ENCODE results near the gene PAM. TPM values are rescaled to one million over a fixed set of nuclear protein-coding genes. Genes with fewer than 3 reads are reported as not detected.
A peak's percentile ranks its signal among the peaks of the same experiment; 100 is the strongest.

PAM gene
- total RNA-seq, 2 donors from 2014 or later, result 32.9 to 38.2 TPM

DNA sequence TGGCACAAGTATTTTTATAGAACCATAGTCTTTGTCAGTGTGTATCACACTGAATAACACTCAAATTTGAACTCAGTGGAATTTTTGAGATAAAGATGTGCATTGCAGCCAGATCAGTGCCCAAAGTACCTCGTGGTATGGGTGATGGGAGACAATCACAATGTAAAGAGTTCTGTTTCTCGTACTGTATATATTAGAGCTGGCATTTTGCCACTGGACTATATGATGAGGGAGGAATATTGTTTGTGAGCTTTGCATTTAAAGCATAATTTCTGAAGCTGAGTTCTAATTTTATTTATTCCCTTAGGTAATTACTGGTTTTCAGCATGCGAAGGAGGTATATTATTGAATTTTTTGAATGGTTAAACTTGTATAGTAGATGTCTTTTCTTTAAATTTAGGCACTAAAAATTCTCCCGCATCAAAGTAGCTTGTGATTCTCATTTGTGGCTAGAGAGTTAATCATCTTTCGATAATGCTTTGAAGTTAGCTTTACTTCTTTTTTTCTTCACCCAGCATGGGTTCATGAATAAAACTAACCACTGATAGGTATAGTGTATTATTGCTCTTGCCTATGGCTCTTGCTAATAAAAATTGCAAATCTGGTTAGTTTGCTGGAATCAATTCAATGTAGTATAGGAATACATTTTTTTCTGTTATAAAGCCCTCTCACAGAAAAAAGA is 43.1 kb downstream of the PAM start:
- DNase-seq, result no peak
- Mint-ChIP-seq H3K27ac (no peak overlapping the region), H3K4me1 (peaks cover 54% of the 10 kb centered on the region), H3K27me3 (ENCODE audit: insufficient read depth) (no peaks in the 10 kb centered on the region), H3K9me3 (peaks cover 3% of the 10 kb centered on the region), H3K36me3 (ENCODE audit: low read depth) (no peaks in the 10 kb centered on the region), H3K4me3 (no peak overlapping the region)
- no peaks in the 10 kb centered on the region for H3K9me3 ChIP-seq (ENCODE audit: control insufficient read depth, low read length)
- H3K27ac ChIP-seq (ENCODE audit: low read depth, low read length), result peak overlapping the region; percentile 32
- H3K9ac ChIP-seq (ENCODE audit: extremely low read depth, low read length, poor library complexity, severe bottlenecking), result no peak overlapping the region
- TF ChIP-seq CTCF (conservative IDR thresholded peaks at IDR 0.05), result no peak
- WGBS, 2 experiments (ENCODE audit: insufficient coverage in 1 of 2, insufficient read length in 1 of 2), result 91 to 96% methylated on average over 4 to 5 of the region's 5 CpGs
- H3K4me3 ChIP-seq (ENCODE audit: low read length), result no peak overlapping the region
- H3K27me3 ChIP-seq (ENCODE audit: control insufficient read depth, insufficient read depth, low read length, poor library complexity, severe bottlenecking), result no peaks in the 10 kb centered on the region
- H3K4me1 ChIP-seq (ENCODE audit: control insufficient read depth, insufficient read depth, low read length), result peaks cover 12% of the 10 kb centered on the region
- no peaks in the 10 kb centered on the region for H3K36me3 ChIP-seq (ENCODE audit: control insufficient read depth, insufficient read depth, low read length)

- no peak for TF ChIP-seq CTCF (conservative IDR thresholded peaks at IDR 0.05)
- Mint-ChIP-seq H3K27me3 (ENCODE audit: insufficient read depth) (no peaks in the 10 kb centered on the region), H3K4me3 (no peak overlapping the region), H3K9me3 (peaks cover 3% of the 10 kb centered on the region), H3K36me3 (ENCODE audit: low read depth) (no peaks in the 10 kb centered on the region), H3K27ac (no peak overlapping the region), H3K4me1 (peaks cover 57% of the 10 kb centered on the region)
- H3K27ac ChIP-seq (ENCODE audit: low read depth, low read length), result no peak overlapping the region
- no peak overlapping the region for H3K9ac ChIP-seq (ENCODE audit: extremely low read depth, low read length, poor library complexity, severe bottlenecking)
- H3K27me3 ChIP-seq (ENCODE audit: control insufficient read depth, insufficient read depth, low read length, poor library complexity, severe bottlenecking), result no peaks in the 10 kb centered on the region
- H3K4me1 ChIP-seq (ENCODE audit: control insufficient read depth, insufficient read depth, low read length), result peaks cover 12% of the 10 kb centered on the region
- no peaks in the 10 kb centered on the region for H3K36me3 ChIP-seq (ENCODE audit: control insufficient read depth, insufficient read depth, low read length)
- H3K9me3 ChIP-seq (ENCODE audit: control insufficient read depth, low read length), result no peaks in the 10 kb centered on the region
- 87 to 100% methylated on average over 1 to 2 of the region's 2 CpGs for WGBS, 2 experiments (ENCODE audit: insufficient coverage in 1 of 2, insufficient read length in 1 of 2)
- no peak overlapping the region for H3K4me3 ChIP-seq (ENCODE audit: low read length)
- DNase-seq, result no peak
Observed at GRCh38 chr5:102799017-102799416, 43.9 kb downstream of the PAM start.

DNA sequence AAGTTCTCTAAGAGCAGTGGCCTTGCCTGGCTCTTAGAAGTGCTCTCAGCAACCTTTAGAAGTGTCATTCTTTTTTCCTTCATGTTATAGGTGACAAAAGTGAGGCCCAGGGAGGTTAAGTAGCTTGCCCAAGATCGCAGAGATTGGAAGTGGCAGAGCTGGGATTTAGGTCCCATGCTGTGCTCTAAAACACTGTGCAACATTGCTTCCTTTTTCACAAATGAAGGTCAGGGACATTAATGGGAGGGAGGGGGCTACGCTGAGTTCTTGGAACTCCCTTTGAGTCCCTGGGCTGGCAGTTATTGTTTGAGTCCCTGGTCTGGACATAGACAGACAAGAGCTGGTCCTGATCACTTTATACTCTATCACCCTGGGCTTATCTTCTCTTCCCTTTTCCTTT is 45.3 kb downstream of the PAM start:
- Mint-ChIP-seq H3K27ac (no peak overlapping the region), H3K4me3 (no peak overlapping the region), H3K9me3 (peaks cover 3% of the 10 kb centered on the region), H3K4me1 (peaks cover 57% of the 10 kb centered on the region), H3K27me3 (ENCODE audit: insufficient read depth) (no peaks in the 10 kb centered on the region), H3K36me3 (ENCODE audit: low read depth) (no peaks in the 10 kb centered on the region)
- no peak for DNase-seq
- H3K36me3 ChIP-seq (ENCODE audit: control insufficient read depth, insufficient read depth, low read length), result no peaks in the 10 kb centered on the region
- peaks cover 13% of the 10 kb centered on the region for H3K4me1 ChIP-seq (ENCODE audit: control insufficient read depth, insufficient read depth, low read length)
- H3K27ac ChIP-seq (ENCODE audit: low read depth, low read length), result peak overlapping the region; percentile 55
- no peak overlapping the region for H3K9ac ChIP-seq (ENCODE audit: extremely low read depth, low read length, poor library complexity, severe bottlenecking)
- no peak for TF ChIP-seq CTCF (conservative IDR thresholded peaks at IDR 0.05)
- no peak overlapping the region for H3K4me3 ChIP-seq (ENCODE audit: low read length)
- no peaks in the 10 kb centered on the region for H3K27me3 ChIP-seq (ENCODE audit: control insufficient read depth, insufficient read depth, low read length, poor library complexity, severe bottlenecking)
- WGBS, 2 experiments (ENCODE audit: insufficient coverage in 1 of 2, insufficient read length in 1 of 2), result 89% methylated on average over 2 of the region's 2 CpGs; no CpG with 5 or more reads in 1 of the 2 experiments
- no peaks in the 10 kb centered on the region for H3K9me3 ChIP-seq (ENCODE audit: control insufficient read depth, low read length)
